Coronary artery (tissue), 2 donors: Measurements from ENCODE around the gene RELA.

Experiments used
- DNase-seq: peaks from one replicate; pipeline ENCODE4 v3.0.0-alpha.2; 2017; ENCODE audit warnings: low spot score
- H3K27ac ChIP-seq, 2 donors: fragments of 200-600 bp; sonication (generic); one replicate each; pipeline ENCODE4 v1.5.1; 2016 to 2019
- H3K4me3 ChIP-seq: fragments of 200-600 bp; sonication (generic); 2 replicates; pipeline ENCODE4 v1.5.1; 2016; ENCODE audit warnings: mild to moderate bottlenecking, moderate library complexity
- CTCF ChIP-seq: fragments of 200-600 bp; sonication (generic); IDR thresholded peaks from one replicate; pipeline ENCODE4 v1.5.1; 2019; ENCODE audit warnings: antibody characterized with exemption

The RELA gene

GRCh38 chr11:65623852-65624616 lies 38.7 kb downstream of the RELA start:
- TF ChIP-seq CTCF: no peak
- no peak for DNase-seq
- H3K4me3 ChIP-seq: no peak overlapping the region
- H3K27ac ChIP-seq: no peak overlapping the region

- no peak for TF ChIP-seq CTCF
- Histone ChIP-seq H3K27ac (no peak overlapping the region), H3K4me3 (no peak overlapping the region)
- no peak for DNase-seq
Measured at GRCh38 chr11:65623177-65623576, 39.5 kb downstream of the RELA start.

GRCh38 chr11:65622011-65622410 lies 40.7 kb downstream of the RELA start:
- TF ChIP-seq CTCF: no peak
- no peak overlapping the region for H3K27ac ChIP-seq
- no peak for DNase-seq
- no peak overlapping the region for H3K4me3 ChIP-seq

- no peak for DNase-seq
- Histone ChIP-seq H3K27ac (no peak overlapping the region), H3K4me3 (no peak overlapping the region)
- no peak for TF ChIP-seq CTCF
Measured at GRCh38 chr11:65621460-65621859, 41.3 kb downstream of the RELA start.

GRCh38 chr11:65620666-65621065 lies 42.0 kb downstream of the RELA start:
- Histone ChIP-seq H3K27ac (no peak overlapping the region), H3K4me3 (no peak overlapping the region)
- no peak for TF ChIP-seq CTCF
- DNase-seq: no peak

- no peak for TF ChIP-seq CTCF
- H3K4me3 ChIP-seq: no peak overlapping the region
- H3K27ac ChIP-seq: no peak overlapping the region
- no peak for DNase-seq
Measured at GRCh38 chr11:65619281-65619928, 43.3 kb downstream of the RELA start.

- H3K27ac ChIP-seq: no peak overlapping the region
- H3K4me3 ChIP-seq: no peak overlapping the region
- no peak for TF ChIP-seq CTCF
- DNase-seq: no peak
Measured at GRCh38 chr11:65618763-65619162, 44.0 kb downstream of the RELA start.
